Mesendoderm (in vitro differentiated cells): ENCODE data around the gene NEK7.
A peak's percentile ranks its signal among the peaks of the same experiment; 100 is the strongest.

Experiments
- DNase-seq: peaks from one replicate; pipeline ENCODE4 v3.0.0; 2013
- H2AK5ac ChIP-seq: 2 replicates; pipeline ENCODE4 v1.6.1; 2013; ENCODE audit warnings: low read length, inconsistent platforms
- H2BK120ac ChIP-seq: 2 replicates; pipeline ENCODE4 v1.6.1; 2013; ENCODE audit warnings: low read depth, mild to moderate bottlenecking, low read length, moderate library complexity, mixed read lengths
- H2BK15ac ChIP-seq: replicated peaks from 2 replicates; pipeline ENCODE4 v1.6.1; 2013; ENCODE audit warnings: low read depth, mild to moderate bottlenecking, moderate library complexity
- H2BK5ac ChIP-seq: 2 replicates; pipeline ENCODE4 v1.6.1; 2013; ENCODE audit warnings: low read length, inconsistent platforms
- H3K18ac ChIP-seq: 2 replicates; pipeline ENCODE4 v1.6.1; 2013; ENCODE audit warnings: mild to moderate bottlenecking, low read length, mixed read lengths
- H3K23ac ChIP-seq: one replicate; pipeline ENCODE4 v1.6.1; 2013; ENCODE audit warnings: low read length
- H3K27ac ChIP-seq: 2 replicates; pipeline ENCODE4 v1.5.1; 2013; ENCODE audit warnings: low read depth, mild to moderate bottlenecking, inconsistent platforms, low read length, moderate library complexity
- H3K27me3 ChIP-seq: 2 replicates; pipeline ENCODE4 v1.6.1; 2013; ENCODE audit warnings: low read length, control low read depth, mild to moderate bottlenecking, inconsistent platforms; ENCODE audit not compliant: insufficient read depth, poor library complexity
- H3K36me3 ChIP-seq: 2 replicates; pipeline ENCODE4 v1.6.1; 2013; ENCODE audit warnings: low read length, inconsistent platforms; ENCODE audit not compliant: control insufficient read depth, insufficient read depth
- H3K4ac ChIP-seq: one replicate; pipeline ENCODE4 v1.6.1; 2013; ENCODE audit warnings: low read depth, mild to moderate bottlenecking, low read length, moderate library complexity
- H3K4me1 ChIP-seq: 2 replicates; pipeline ENCODE4 v1.6.1; 2013; ENCODE audit warnings: low read depth, low read length, inconsistent platforms; ENCODE audit not compliant: control insufficient read depth
- H3K4me2 ChIP-seq: 2 replicates; pipeline ENCODE4 v1.6.1; 2013; ENCODE audit warnings: low read length
- H3K4me3 ChIP-seq: 2 replicates; pipeline ENCODE4 v1.5.1; 2013; ENCODE audit warnings: mild to moderate bottlenecking, low read length
- H3K56ac ChIP-seq: one replicate; pipeline ENCODE4 v1.6.1; 2013; ENCODE audit warnings: low read length
- H3K79me1 ChIP-seq: 2 replicates; pipeline ENCODE4 v1.6.1; 2013; ENCODE audit warnings: low read length, inconsistent platforms
- H3K79me2 ChIP-seq: 2 replicates; pipeline ENCODE4 v1.6.1; 2013; ENCODE audit warnings: mild to moderate bottlenecking, low read length; ENCODE audit not compliant: control insufficient read depth, insufficient read depth
- H3K9ac ChIP-seq: 2 replicates; pipeline ENCODE4 v1.6.1; 2013; ENCODE audit warnings: low read length, inconsistent platforms
- H4K5ac ChIP-seq: one replicate; pipeline ENCODE4 v1.6.1; 2013; ENCODE audit warnings: low read length
- H4K8ac ChIP-seq: one replicate; pipeline ENCODE4 v1.6.1; 2013; ENCODE audit warnings: low read depth, mild to moderate bottlenecking, control low read depth, low read length, moderate library complexity
- WGBS: extraction: QIAGEN DNeasy Blood & Tissue Kit; methylation state at CpG from one replicate; pipeline ENCODE4 v1.1.7; 2013; ENCODE audit warnings: low lambda C conversion rate, missing lambda C conversion rate; ENCODE audit not compliant: insufficient coverage; ENCODE audit errors: extremely low coverage; 5-methylcytosine and 5-hydroxymethylcytosine counted together

The NEK7 gene

GRCh38 chr1:198116469-198116868, 40.3 kb upstream of the NEK7 start:
- Histone ChIP-seq H3K4me1 (no peaks in the 10 kb centered on the region), H2BK120ac (no peak overlapping the region), H3K23ac (no peak overlapping the region), H3K27ac (no peak overlapping the region), H3K4me3 (no peak overlapping the region), H3K9ac (no peak overlapping the region), H3K79me2 (no peaks in the 10 kb centered on the region), H3K18ac (no peak overlapping the region), H3K4ac (no peak overlapping the region), H2BK5ac (no peak overlapping the region), H2AK5ac (no peak overlapping the region), H4K5ac (no peak overlapping the region), H3K56ac (no peak overlapping the region), H3K27me3 (no peaks in the 10 kb centered on the region), H3K4me2 (no peak overlapping the region), H2BK15ac (no peak overlapping the region), H4K8ac (no peak overlapping the region), H3K36me3 (no peaks in the 10 kb centered on the region), H3K79me1 (no peaks in the 10 kb centered on the region)
- WGBS = no CpG with 5 or more reads among the region's 5 CpGs
- DNase-seq = no peak

- H3K4ac ChIP-seq = no peak overlapping the region
- no peaks in the 10 kb centered on the region for H3K79me2 ChIP-seq
- H3K79me1 ChIP-seq = no peaks in the 10 kb centered on the region
- WGBS = no CpG with 5 or more reads among the region's 1 CpG
- no peak overlapping the region for H4K5ac ChIP-seq
- H3K9ac ChIP-seq = no peak overlapping the region
- DNase-seq = no peak
- no peak overlapping the region for H3K4me3 ChIP-seq
- no peak overlapping the region for H2BK5ac ChIP-seq
- H3K36me3 ChIP-seq = no peaks in the 10 kb centered on the region
- no peak overlapping the region for H3K18ac ChIP-seq
- H2AK5ac ChIP-seq = no peak overlapping the region
- no peak overlapping the region for H2BK120ac ChIP-seq
- H4K8ac ChIP-seq = no peak overlapping the region
- no peaks in the 10 kb centered on the region for H3K4me1 ChIP-seq
- H3K4me2 ChIP-seq = no peak overlapping the region
- no peak overlapping the region for H3K23ac ChIP-seq
- H3K27me3 ChIP-seq = no peaks in the 10 kb centered on the region
- no peak overlapping the region for H3K56ac ChIP-seq
- no peak overlapping the region for H3K27ac ChIP-seq
- H2BK15ac ChIP-seq = no peak overlapping the region
Measured at GRCh38 chr1:198117267-198117666, 39.5 kb upstream of the NEK7 start.

GRCh38 chr1:198118134-198118533, 38.7 kb upstream of the NEK7 start:
- Histone ChIP-seq H3K79me2 (no peaks in the 10 kb centered on the region), H3K4me2 (no peak overlapping the region), H3K4ac (no peak overlapping the region), H3K4me3 (no peak overlapping the region), H3K18ac (no peak overlapping the region), H2BK5ac (no peak overlapping the region), H4K5ac (no peak overlapping the region), H3K36me3 (no peaks in the 10 kb centered on the region), H3K4me1 (no peaks in the 10 kb centered on the region), H3K27ac (no peak overlapping the region), H3K27me3 (no peaks in the 10 kb centered on the region), H3K79me1 (no peaks in the 10 kb centered on the region), H3K23ac (no peak overlapping the region), H2AK5ac (no peak overlapping the region), H4K8ac (no peak overlapping the region), H3K56ac (no peak overlapping the region), H2BK15ac (no peak overlapping the region), H3K9ac (no peak overlapping the region), H2BK120ac (no peak overlapping the region)
- DNase-seq = no peak
- WGBS = no CpG with 5 or more reads among the region's 2 CpGs

- no peak for DNase-seq
- H3K4me1 ChIP-seq = no peaks in the 10 kb centered on the region
Measured at GRCh38 chr1:198119906-198120305, 36.9 kb upstream of the NEK7 start.

GRCh38 chr1:198121056-198121826, 35.6 kb upstream of the NEK7 start:
- no peak overlapping the region for H4K5ac ChIP-seq
- no peak overlapping the region for H2BK15ac ChIP-seq
- no peak overlapping the region for H3K56ac ChIP-seq
- H3K18ac ChIP-seq = no peak overlapping the region
- no peaks in the 10 kb centered on the region for H3K4me1 ChIP-seq
- no peak overlapping the region for H3K4me2 ChIP-seq
- no peak overlapping the region for H3K9ac ChIP-seq
- no peak overlapping the region for H2AK5ac ChIP-seq
- no peaks in the 10 kb centered on the region for H3K36me3 ChIP-seq
- H3K79me2 ChIP-seq = no peaks in the 10 kb centered on the region
- no peak overlapping the region for H2BK5ac ChIP-seq
- H3K4me3 ChIP-seq = no peak overlapping the region
- H3K4ac ChIP-seq = no peak overlapping the region
- no peak overlapping the region for H2BK120ac ChIP-seq
- no peak overlapping the region for H4K8ac ChIP-seq
- no CpG with 5 or more reads among the region's 3 CpGs for WGBS
- DNase-seq = peak; percentile 77
- H3K27ac ChIP-seq = no peak overlapping the region
- H3K23ac ChIP-seq = no peak overlapping the region
- H3K27me3 ChIP-seq = no peaks in the 10 kb centered on the region
- no peaks in the 10 kb centered on the region for H3K79me1 ChIP-seq

More at GRCh38 chr1:198119906-198120305, 36.9 kb upstream of the NEK7 start:
- H2BK120ac ChIP-seq = no peak overlapping the region
- H3K36me3 ChIP-seq = no peaks in the 10 kb centered on the region
- no CpG with 5 or more reads among the region's 2 CpGs for whole genome bisulfite sequencing
- no peak overlapping the region for H3K27ac ChIP-seq
- no peak overlapping the region for H3K4ac ChIP-seq
- no peak overlapping the region for H2AK5ac ChIP-seq
- H3K27me3 ChIP-seq = no peaks in the 10 kb centered on the region
- no peak overlapping the region for H4K8ac ChIP-seq
- H3K18ac ChIP-seq = no peak overlapping the region
- H3K23ac ChIP-seq = no peak overlapping the region
- no peak overlapping the region for H3K4me2 ChIP-seq
- no peak overlapping the region for H2BK15ac ChIP-seq
- no peak overlapping the region for H3K4me3 ChIP-seq
- no peaks in the 10 kb centered on the region for H3K79me2 ChIP-seq
- no peaks in the 10 kb centered on the region for H3K79me1 ChIP-seq
- H2BK5ac ChIP-seq = no peak overlapping the region
- no peak overlapping the region for H3K9ac ChIP-seq
- no peak overlapping the region for H4K5ac ChIP-seq
- no peak overlapping the region for H3K56ac ChIP-seq

- Histone ChIP-seq H3K4ac (no peak overlapping the region), H2BK15ac (no peak overlapping the region), H4K8ac (no peak overlapping the region), H3K4me1 (no peaks in the 10 kb centered on the region), H3K27ac (no peak overlapping the region), H3K23ac (no peak overlapping the region), H3K79me1 (no peaks in the 10 kb centered on the region), H2BK120ac (no peak overlapping the region), H4K5ac (no peak overlapping the region), H3K56ac (no peak overlapping the region), H3K4me3 (no peak overlapping the region), H3K4me2 (no peak overlapping the region), H2AK5ac (no peak overlapping the region), H2BK5ac (no peak overlapping the region), H3K27me3 (no peaks in the 10 kb centered on the region), H3K36me3 (no peaks in the 10 kb centered on the region), H3K9ac (no peak overlapping the region), H3K18ac (no peak overlapping the region), H3K79me2 (no peaks in the 10 kb centered on the region)
- no peak for DNase-seq
- no CpG with 5 or more reads among the region's 1 CpG for WGBS
Measured at GRCh38 chr1:198122693-198123092, 34.1 kb upstream of the NEK7 start.
